NCI-H510A (cell line): Measurements from ENCODE around the gene SEC14L6.
A peak's percentile ranks its signal among the peaks of the same experiment; 100 is the strongest.

Source experiments
- DNase-seq: peaks from one replicate; lab custom pipeline; 2025; lab: John Stamatoyannopoulos, UW

The SEC14L6 gene

DNA sequence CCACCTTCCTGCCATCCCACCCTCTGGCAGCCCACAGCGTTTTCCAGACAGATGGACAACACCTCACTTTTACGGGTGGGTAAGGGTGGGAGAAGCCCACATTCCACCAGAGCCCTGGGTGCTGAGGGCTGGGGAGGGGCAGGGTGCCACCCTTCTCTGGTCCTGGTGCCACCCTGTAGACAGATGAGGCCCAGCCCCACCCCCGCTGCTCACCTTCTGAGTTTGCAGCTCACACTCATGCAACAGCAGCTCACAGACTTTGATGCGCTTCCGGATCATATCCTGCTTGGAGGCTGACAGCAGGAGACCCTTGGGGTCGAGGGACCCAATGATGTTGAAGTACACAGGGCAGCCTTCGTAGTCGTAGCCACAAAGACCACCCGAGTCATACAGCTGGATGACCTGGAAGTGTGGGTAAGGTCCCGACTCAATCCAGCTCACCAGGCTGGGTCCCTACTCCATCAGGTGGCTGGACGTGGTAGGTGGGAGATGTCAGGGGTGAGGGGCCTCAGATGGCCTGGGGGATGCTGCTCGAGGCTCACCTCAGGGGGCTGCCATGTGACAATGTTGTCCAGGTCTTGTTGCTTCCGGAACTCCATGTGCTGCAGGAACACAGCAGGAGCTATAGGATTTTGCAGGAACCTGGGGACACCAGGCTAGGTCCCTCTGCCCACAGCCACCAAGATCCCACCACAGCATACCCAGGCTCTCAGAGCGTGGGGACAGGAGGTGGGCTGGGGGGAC is 51.3 kb downstream of the SEC14L6 start:
- DNase-seq: no peak

DNA sequence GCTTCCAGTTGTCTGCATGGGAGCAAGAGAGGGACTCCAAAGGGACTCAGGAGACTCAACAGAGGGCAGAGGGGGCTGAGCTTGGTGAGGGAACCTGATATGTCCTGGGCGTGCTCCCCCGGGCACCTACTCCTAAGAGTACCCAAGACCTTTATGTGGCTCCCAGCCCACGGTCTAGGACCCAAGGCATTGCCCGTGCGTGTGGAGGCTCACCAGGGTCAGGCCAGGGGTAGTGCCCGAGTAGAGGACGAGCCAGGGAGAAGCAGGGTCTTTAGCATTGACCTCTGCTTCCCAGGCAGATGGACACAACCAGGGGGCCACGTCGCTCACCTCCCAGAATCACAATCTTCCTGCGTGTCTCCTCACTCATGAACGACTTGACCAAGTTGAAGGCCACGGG is 54.4 kb downstream of the SEC14L6 start:
- DNase-seq: no peak

DNA sequence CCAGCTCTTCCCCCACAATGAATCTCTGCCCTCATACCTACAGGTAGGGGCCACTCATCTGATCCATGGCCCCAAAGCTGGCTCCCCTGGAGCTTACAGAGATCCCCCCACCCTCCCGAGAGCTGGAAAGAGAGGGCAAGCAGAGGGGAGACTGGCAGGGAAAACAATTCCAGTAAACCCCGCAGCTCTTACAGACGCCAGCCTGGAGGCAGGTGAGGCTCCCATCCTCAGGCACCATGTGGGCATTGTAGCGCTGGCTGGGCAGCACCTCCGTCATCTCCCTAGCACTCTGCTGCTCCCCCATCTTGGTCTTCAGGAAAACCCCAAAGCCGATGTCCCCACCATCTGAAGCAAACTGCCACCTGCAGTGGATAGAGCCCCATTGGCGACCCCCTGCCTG is 55.2 kb downstream of the SEC14L6 start:
- no peak for DNase-seq

DNA sequence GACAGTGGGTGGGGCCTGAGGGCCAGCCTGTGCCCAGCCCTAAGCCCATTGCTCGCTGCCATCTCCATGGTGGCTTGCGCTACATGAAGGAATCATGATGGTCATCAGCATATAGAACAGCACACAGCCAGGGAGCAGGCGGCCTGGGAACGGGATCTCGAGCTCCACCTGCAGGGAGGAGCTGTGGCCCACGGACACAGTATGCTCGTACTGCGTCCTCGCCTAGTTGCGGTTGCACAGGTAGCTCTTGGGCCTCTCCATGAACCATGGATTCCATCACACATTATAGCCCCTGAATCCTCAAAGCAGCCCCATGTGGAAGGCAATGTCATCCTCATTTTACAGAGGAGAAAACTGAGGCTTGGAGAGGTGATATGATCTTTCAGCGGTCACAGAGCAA is 56.1 kb downstream of the SEC14L6 start:
- no peak for DNase-seq

DNA sequence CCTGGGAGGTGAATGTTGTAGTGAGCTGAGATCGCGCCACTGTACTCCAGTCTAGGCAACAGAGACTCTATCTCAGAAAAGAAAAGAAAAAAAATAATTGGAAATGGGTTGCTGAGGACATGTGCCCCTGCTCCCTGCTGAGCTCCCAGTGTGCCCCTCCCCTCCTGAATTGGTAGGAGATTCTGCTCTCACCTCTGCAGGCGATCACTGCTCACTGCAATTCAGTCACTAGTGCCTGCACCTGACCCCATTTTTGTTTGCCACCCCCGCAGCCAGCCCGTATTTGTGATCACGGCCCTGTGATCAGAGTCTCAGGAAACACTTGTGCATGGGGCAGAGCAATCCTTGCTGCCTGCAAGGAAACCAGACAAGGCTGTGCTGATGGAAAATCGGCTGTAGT is 58.4 kb downstream of the SEC14L6 start:
- DNase-seq: no peak

DNA sequence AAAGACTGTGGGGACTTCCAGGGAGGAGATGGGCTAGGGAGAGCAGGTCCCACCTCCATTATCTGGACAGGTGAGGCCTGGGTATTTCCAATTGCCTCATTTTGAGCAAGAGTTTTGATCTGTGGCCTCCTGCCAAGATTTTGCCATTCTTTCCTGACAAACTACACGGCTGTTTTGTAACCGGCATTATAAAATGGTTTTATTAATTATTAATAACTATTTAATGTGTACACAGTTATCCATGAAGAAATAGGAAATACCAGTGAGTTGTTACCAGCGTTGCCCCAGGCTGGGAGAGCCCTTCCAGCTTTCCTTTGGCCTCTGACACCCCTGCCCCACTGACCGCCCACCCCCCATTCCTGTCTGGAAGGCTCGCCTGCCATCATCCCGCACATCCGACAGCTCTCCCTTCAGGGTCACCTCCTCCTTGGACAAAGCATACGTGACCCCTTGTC is 59.9 kb downstream of the SEC14L6 start:
- DNase-seq: no peak

DNA sequence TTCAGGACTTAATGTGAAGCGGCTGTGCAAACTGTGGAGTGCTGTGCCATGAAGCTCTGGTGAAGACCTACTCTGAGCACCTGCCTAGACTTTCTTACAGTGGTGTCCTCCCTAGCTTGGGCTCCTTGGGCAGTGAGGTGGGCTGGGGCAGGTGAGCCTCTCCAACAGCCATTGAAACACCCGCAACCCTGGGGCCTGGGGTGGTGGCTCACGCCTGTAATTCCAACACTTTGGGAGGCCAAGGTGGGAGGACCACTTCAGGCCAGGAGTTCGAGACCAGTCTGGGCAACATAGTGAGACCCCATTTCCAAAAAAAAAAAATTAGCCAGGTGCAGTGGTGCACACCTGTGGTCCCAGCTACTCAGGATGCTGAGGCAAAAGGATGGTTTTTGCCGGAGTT is 60.4 kb downstream of the SEC14L6 start:
- no peak for DNase-seq

DNA sequence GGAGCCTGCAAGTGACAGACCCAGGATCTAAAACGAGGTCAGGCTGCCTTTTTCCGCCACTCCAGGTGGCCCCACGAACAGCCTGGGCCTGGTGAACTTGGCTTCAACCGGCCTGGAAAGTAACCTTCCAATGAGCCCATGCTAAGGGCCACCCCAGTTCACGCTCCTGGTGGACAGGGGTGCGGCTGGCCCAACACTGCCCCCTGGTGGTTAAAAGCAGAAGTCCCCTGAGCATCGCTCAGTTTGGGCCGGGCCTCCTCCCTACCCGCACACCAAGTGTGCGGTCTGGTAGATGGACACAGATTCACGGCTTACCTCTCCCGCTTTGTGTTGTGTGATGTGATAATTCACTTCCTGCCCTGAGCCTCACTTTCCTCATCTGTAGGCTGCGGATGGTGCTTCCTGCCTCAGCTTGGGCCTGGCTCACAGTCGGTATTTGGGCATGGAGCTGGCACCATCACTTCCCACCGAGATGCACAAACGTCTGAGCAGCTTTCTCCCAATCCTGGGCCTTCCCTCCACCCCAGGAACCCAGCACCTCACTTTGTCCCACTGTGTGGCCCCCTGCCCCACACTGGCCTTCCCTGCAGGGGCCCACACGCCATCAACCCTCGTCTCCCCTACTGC is 61.1 kb downstream of the SEC14L6 start:
- no peak for DNase-seq

DNA sequence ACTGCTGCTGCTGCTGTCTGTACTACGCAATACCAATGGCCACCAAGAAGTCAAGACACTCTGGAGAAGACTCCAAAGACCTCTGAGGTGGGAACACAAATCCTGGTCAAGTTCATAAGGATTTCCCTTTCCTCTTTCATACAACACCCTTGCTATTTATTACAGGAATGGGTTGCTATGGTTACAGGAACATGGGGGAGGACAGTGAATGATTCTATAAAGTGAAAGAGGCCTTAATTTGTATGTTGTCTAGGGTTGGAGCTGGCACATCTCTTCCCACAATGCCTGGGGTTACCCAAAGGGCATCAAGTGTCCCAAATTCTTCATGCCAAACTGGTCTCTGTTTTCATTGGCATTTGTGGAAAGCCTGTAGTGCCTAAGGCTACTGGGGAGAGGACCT is 63.4 kb downstream of the SEC14L6 start:
- no peak for DNase-seq

DNA sequence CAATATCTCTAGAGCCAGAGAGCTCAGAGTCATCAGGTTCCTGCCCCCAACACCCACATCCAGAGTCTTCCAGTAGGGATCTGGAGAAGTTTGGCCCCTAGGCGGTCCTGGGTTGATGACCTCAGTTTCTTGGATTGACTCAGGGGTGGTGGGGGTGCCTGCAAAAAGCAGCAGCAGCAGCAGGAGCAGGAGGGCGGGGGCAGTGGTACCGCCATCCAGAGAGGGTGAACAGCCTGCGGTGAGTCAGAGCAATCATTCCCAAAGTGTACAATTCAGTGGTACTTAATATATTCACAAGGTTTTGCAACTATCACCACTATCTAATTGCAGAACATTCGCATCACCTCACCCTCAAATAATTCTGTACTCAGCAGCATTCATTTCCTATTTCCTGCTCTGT is 64.8 kb downstream of the SEC14L6 start:
- DNase-seq: no peak

DNA sequence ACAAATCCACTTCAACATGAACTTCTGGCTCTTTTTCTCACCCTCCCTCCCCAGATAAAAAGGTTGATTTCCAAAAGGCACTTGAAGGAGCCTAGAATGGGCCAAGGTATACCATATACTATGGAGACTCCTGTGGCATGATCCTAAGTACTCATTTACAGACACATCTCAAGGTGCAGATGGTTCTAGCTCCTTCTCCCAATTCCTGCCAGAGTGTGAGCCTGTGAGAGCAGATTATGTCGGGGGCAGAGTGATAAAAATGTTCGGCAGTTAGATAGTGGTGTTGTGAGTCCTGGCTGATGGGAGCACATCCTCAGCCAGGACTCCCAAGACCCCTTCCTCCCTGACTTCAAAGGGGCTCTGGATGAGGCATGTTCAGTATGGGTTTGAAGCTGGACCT is 66.6 kb downstream of the SEC14L6 start:
- DNase-seq: no peak

DNA sequence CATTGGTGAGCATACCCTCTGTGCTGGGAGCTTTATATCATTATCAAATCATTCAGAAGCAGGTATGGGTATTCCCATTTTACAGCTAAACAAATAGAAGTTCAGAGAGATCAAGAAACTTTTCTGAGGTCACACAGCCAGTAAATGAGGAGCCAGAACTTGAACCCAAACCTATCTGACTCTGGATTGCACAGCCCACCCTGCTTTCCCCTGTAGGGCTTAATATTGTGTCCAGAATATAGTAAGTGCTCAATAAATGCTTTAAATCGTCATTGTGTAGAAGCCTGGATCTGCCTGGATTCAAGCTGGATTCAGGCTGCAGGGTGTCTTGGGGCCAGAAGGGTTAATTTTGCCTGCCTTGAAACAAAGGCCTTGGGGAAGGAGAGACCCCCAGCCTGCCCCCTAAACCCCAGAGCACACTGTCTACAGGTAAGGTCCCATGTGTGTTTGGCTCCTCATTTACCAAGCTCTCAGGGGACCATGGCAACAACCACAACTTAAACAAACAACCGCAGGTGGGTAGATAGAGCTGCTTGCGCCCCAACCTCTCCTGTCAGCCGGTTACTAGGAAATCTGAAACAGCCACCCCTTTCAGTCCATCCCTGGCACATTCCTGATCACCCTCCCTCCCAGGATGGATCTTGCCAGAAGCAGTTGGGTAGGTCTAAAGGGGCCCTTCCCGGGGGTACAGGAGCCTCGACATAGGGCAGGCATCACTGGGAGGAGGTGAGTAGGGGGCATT is 71.7 kb downstream of the SEC14L6 start:
- peak; percentile 34 for DNase-seq

DNA sequence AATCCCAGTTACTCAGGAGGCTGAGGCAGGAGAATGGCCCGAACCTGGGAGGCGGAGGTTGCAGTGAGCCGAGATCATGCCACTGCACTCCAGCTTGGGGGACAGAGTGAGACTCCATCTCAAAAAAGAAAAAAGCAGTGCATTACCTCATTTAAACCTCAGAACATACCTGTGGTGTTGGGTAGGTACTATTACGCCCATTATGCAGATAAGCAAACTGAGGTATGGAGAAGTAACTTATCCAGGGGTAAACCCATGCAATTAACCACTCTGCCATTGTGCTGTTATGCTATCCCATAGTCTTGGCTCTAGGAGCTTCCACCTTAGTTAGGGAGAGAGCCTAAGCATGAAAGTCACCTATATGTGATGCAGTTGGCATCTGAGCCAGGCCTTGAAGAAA is 72.4 kb downstream of the SEC14L6 start:
- no peak for DNase-seq

DNA sequence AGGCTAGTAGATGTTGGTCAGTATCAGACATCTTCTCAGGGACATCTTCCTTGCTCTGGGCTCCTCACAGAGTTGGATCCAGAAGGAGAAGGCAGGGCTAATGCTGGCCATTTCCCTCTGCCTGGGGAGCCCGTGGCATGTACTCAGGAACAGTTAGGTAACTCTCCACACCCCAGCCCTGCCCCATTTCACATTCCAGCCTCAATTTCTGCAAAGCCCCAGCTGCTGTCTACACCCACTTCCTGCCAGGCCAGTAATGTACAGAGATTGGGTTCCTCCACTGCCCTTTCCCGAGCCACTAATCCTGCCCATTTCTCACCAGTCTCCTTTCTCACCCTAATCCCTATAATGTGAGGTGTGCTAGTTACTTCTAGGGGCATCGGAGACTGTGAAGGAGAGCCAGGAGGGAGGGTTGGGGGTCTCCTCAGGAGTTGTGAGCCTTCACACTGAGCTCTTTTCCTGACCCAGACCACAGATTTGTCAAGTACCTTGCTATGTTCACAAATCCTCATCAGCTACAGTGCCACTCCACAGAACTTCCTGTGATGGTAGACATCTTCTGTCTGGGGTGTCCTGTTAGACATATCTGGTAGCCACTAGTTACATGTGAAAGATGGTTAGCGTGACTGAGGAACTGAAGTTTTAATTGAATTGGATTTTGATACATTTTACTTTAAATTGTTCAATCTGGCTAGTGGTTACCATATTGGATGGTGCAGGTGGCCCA is 73.4 kb downstream of the SEC14L6 start:
- no peak for DNase-seq
